Measurements from ENCODE around the gene TRIM33. TPM values are rescaled to one million over a fixed set of nuclear protein-coding genes. Genes with fewer than 3 reads are reported as not detected.

Gene TRIM33
- total RNA-seq, 2 donors from 2014 or later = 15.7 to 17.9 TPM

GRCh38 chr1:114530224-114530623 is 19.2 kb upstream of the TRIM33 start:
- Histone ChIP-seq H3K4me3 (no peak overlapping the region), H3K27me3 (no peaks in the 10 kb centered on the region), H3K9me3 (no peaks in the 10 kb centered on the region), H3K36me3 (no peaks in the 10 kb centered on the region), H3K27ac (no peak overlapping the region), H3K4me1 (no peaks in the 10 kb centered on the region)
- no peak for DNase-seq (ENCODE audit: low spot score)
- TF ChIP-seq, protein P1, sequence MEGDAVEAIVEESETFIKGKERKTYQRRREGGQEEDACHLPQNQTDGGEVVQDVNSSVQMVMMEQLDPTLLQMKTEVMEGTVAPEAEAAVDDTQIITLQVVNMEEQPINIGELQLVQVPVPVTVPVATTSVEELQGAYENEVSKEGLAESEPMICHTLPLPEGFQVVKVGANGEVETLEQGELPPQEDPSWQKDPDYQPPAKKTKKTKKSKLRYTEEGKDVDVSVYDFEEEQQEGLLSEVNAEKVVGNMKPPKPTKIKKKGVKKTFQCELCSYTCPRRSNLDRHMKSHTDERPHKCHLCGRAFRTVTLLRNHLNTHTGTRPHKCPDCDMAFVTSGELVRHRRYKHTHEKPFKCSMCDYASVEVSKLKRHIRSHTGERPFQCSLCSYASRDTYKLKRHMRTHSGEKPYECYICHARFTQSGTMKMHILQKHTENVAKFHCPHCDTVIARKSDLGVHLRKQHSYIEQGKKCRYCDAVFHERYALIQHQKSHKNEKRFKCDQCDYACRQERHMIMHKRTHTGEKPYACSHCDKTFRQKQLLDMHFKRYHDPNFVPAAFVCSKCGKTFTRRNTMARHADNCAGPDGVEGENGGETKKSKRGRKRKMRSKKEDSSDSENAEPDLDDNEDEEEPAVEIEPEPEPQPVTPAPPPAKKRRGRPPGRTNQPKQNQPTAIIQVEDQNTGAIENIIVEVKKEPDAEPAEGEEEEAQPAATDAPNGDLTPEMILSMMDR (IDR thresholded peaks at IDR 0.05) = no peak

- DNase-seq (ENCODE audit: low spot score) = no peak
- no peak overlapping the region for H3K4me3 ChIP-seq
- H3K9me3 ChIP-seq = no peaks in the 10 kb centered on the region
- H3K27ac ChIP-seq = no peak overlapping the region
- H3K27me3 ChIP-seq = no peaks in the 10 kb centered on the region
- H3K4me1 ChIP-seq = no peaks in the 10 kb centered on the region
- TF ChIP-seq, protein P1 (IDR thresholded peaks at IDR 0.05) = no peak
- no peaks in the 10 kb centered on the region for H3K36me3 ChIP-seq
Observed at GRCh38 chr1:114524944-114525343, 13.9 kb upstream of the TRIM33 start.

- H3K36me3 ChIP-seq = no peaks in the 10 kb centered on the region
- no peaks in the 10 kb centered on the region for H3K27me3 ChIP-seq
- no peaks in the 10 kb centered on the region for H3K4me1 ChIP-seq
- H3K9me3 ChIP-seq = no peaks in the 10 kb centered on the region
- no peak for DNase-seq (ENCODE audit: low spot score)
- H3K27ac ChIP-seq = no peak overlapping the region
- TF ChIP-seq, protein P1 (IDR thresholded peaks at IDR 0.05) = no peak
- H3K4me3 ChIP-seq = no peak overlapping the region
Observed at GRCh38 chr1:114522264-114522575, 11.2 kb upstream of the TRIM33 start.

DNA sequence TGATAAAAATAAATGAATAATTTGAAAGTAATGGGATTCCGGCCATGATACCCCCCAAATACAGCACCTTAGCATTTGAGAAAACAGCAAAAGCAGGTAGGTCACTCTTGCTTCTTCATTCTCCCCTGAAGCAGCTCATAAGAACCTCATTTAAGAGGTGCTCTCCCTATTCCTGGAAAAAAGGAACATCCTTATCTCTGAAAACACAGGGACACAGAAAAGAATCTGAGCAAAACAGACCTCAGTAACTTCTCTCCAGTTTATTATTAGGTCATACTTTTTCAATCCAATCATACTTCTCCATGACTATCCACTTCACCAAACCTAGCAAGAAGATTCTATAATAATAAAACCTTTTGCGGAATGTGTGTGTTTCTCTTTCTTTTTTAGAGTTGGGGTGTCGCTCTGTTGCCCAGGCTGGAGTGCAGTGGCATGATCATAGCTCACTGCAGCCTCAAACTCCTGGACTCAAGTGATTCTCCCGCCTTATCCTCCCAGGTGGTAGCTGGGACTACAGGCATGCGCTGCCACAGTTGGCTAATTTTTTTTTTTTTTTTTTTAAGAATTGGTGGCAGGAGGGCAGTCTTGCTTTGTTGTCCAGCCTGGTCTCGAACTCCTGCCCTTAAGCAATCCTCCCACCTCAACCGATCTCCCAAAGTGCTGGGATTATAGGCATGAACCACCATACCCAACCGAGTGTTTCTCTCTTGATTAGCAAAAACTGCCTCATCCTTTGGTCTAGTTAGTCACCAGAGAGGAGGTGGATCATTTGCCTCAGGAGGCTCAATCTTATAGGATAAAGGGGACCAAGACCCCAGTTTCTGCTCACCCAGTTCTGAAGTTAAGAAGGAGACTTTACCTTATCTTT is 10.6 kb upstream of the TRIM33 start:
- Histone ChIP-seq H3K4me1 (no peaks in the 10 kb centered on the region), H3K36me3 (no peaks in the 10 kb centered on the region), H3K4me3 (no peak overlapping the region), H3K27me3 (no peaks in the 10 kb centered on the region), H3K27ac (no peak overlapping the region), H3K9me3 (no peaks in the 10 kb centered on the region)
- TF ChIP-seq, protein P1 (IDR thresholded peaks at IDR 0.05) = no peak
- no peak for DNase-seq (ENCODE audit: low spot score)

DNA sequence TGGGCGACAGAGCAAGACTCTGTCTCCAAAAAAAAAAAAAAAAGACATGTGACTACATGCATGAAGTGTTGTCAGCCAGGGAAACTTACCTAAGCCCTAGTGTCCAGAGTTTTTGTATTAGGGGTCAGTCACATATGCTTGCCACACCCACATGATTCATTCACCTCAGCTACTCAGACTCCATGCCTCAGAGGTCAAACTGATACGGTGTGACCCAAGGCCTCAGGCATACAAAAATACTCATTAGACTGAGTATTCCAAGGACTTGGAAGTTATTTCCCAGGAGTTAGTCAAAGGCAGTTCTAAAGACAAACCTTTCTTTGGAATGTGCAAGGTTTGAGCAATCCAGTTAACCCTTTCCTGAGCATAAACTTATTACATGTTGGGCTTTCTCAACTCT is 6.3 kb upstream of the TRIM33 start:
- no peak overlapping the region for H3K4me3 ChIP-seq
- H3K36me3 ChIP-seq = no peaks in the 10 kb centered on the region
- H3K27ac ChIP-seq = no peak overlapping the region
- no peaks in the 10 kb centered on the region for H3K9me3 ChIP-seq
- TF ChIP-seq, protein P1 (IDR thresholded peaks at IDR 0.05) = no peak
- no peak for DNase-seq (ENCODE audit: low spot score)
- H3K4me1 ChIP-seq = peaks cover 0 to 6% of the 10 kb centered on the region in 2 donors
- no peaks in the 10 kb centered on the region for H3K27me3 ChIP-seq

Measured in right atrium auricular region (tissue), 2 donors.